ENCODE measurements around the gene MRNIP. TPM values are rescaled to one million over a fixed set of nuclear protein-coding genes. Genes with fewer than 3 reads are reported as not detected.

The MRNIP gene
- polyA plus RNA-seq, 1 donor (not counting 4 experiments of a cell fraction or from before 2014, with no cell fraction given), result 14.9 TPM

DNA sequence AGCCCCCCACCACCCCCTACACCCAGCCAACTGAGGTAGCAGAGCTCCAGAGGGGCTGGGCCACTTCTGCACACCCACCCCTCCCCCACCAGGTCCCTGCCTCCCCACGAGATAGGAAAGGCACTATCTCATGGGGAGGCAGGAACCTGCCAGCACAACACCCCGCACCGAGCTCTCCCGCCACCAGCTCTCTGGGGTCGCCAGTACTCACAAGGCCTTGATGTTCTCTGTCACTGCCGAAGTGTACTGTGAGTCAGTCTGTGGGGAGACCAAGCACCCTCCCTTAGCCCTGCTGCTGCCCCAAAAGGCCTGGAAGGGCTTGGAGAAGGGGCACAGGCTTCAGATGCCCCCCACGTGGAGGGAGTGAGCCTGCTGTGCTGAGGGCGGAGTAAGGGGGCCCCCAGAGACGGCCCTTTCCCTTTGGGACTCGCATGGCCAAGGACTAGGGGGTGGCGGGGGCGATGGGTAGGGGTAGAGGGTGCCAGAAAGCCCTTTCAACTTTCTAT is 57.9 kb downstream of the MRNIP start:
- Histone ChIP-seq H2AFZ (ENCODE audit: control insufficient read depth, low read length) (no peak overlapping the region), H3K9me1 (ENCODE audit: control insufficient read depth, extremely low read depth, insufficient read depth, low read length) (no peaks in the 10 kb centered on the region), H3K27ac (ENCODE audit: control insufficient read depth, insufficient read depth, low read length) (no peak overlapping the region), H4K20me1 (ENCODE audit: control insufficient read depth, extremely low read depth, insufficient read depth, low read length) (peaks cover 6% of the 10 kb centered on the region), H3K79me2 (ENCODE audit: control insufficient read depth, insufficient read depth, low read length) (peaks cover 28% of the 10 kb centered on the region), H3K4me3 (ENCODE audit: control insufficient read depth in 2 of 3, extremely low read depth in 1 of 3, insufficient read depth in 2 of 3, low read depth in 1 of 3, low read length in 3 of 3) (no peak overlapping the region), H3K36me3 (ENCODE audit: control insufficient read depth in 2 of 2, extremely low read depth in 1 of 2, insufficient read depth in 2 of 2, low read length in 2 of 2) (peaks cover 25 to 36% of the 10 kb centered on the region in 2 experiments), H3K27me3 (ENCODE audit: control insufficient read depth, extremely low read depth, insufficient read depth, low read length) (no peaks in the 10 kb centered on the region), H3K9ac (ENCODE audit: control insufficient read depth, extremely low read depth, insufficient read depth, low read length) (no peak overlapping the region), H3K9me3 (ENCODE audit: control insufficient read depth, low read depth, low read length) (no peaks in the 10 kb centered on the region), H3K4me2 (ENCODE audit: control insufficient read depth, extremely low read depth, insufficient read depth, low read depth, low read length) (no peak overlapping the region), H3K4me1 (ENCODE audit: control insufficient read depth, extremely low read depth, insufficient read depth, low read length) (peaks cover 20% of the 10 kb centered on the region)
- DNase-seq (ENCODE audit: low read depth, low spot score) (no peak), FAIRE-seq (no peak)
- dilution Hi-C loops (cut with MboI; ENCODE audit: extremely low pct_ligation_motif_present, low sequenced_read_pairs), result no loop called here
- no peak for TF ChIP-seq EZH2 (IDR thresholded peaks at IDR 0.05; ENCODE audit: low read length)
- TF ChIP-seq, protein P1, sequence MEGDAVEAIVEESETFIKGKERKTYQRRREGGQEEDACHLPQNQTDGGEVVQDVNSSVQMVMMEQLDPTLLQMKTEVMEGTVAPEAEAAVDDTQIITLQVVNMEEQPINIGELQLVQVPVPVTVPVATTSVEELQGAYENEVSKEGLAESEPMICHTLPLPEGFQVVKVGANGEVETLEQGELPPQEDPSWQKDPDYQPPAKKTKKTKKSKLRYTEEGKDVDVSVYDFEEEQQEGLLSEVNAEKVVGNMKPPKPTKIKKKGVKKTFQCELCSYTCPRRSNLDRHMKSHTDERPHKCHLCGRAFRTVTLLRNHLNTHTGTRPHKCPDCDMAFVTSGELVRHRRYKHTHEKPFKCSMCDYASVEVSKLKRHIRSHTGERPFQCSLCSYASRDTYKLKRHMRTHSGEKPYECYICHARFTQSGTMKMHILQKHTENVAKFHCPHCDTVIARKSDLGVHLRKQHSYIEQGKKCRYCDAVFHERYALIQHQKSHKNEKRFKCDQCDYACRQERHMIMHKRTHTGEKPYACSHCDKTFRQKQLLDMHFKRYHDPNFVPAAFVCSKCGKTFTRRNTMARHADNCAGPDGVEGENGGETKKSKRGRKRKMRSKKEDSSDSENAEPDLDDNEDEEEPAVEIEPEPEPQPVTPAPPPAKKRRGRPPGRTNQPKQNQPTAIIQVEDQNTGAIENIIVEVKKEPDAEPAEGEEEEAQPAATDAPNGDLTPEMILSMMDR (optimal IDR thresholded peaks at IDR 0.05 in 1 of 3, IDR thresholded peaks at IDR 0.05 in 1 of 3, conservative IDR thresholded peaks at IDR 0.05 in 1 of 3; ENCODE audit: extremely low read depth in 1 of 3, insufficient read depth in 2 of 3, low read length in 3 of 3), result no peak

DNA sequence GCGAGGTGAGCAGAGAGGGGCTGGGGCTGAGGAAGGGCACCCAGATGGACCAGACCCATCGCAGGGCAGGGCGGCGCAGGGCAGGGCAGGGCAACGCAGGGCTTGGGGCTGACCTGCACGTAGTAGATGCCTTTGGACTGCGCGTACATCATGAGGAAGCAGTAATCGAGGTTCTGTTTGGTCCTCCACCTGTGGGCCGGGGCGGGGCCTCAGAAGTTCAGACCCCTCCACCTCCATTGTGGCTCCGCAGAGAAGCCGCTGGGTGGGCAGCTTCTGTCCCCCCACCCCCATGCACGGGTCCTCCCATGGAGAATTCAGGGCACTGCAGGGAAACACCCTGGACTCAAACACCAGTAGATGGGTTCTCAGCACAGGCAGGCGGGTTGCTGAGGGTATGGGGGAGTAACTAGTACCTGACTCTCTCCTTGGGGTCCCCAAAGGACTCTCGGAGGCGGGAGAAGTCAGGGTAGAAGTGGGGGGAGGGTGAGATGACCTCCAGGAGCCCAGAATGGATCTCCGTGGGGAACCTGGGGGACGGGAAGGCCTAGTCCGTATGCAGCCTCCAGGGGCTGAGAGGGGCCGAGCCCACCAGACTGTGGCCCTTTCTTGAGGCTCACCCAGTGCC is 58.4 kb downstream of the MRNIP start:
- H3K9me1 ChIP-seq (ENCODE audit: control insufficient read depth, extremely low read depth, insufficient read depth, low read length), result no peaks in the 10 kb centered on the region
- H3K9ac ChIP-seq (ENCODE audit: control insufficient read depth, extremely low read depth, insufficient read depth, low read length), result no peak overlapping the region
- no peak overlapping the region for H3K4me3 ChIP-seq (ENCODE audit: control insufficient read depth in 2 of 3, extremely low read depth in 1 of 3, insufficient read depth in 2 of 3, low read depth in 1 of 3, low read length in 3 of 3)
- dilution Hi-C loops (cut with MboI; ENCODE audit: extremely low pct_ligation_motif_present, low sequenced_read_pairs), result no loop called here
- H2AFZ ChIP-seq (ENCODE audit: control insufficient read depth, low read length), result no peak overlapping the region
- no peak overlapping the region for H3K27ac ChIP-seq (ENCODE audit: control insufficient read depth, insufficient read depth, low read length)
- no peak overlapping the region for H3K4me2 ChIP-seq (ENCODE audit: control insufficient read depth, extremely low read depth, insufficient read depth, low read depth, low read length)
- FAIRE-seq, result no peak
- peaks cover 6% of the 10 kb centered on the region for H4K20me1 ChIP-seq (ENCODE audit: control insufficient read depth, extremely low read depth, insufficient read depth, low read length)
- TF ChIP-seq EZH2 (IDR thresholded peaks at IDR 0.05; ENCODE audit: low read length), result no peak
- TF ChIP-seq, protein P1 (optimal IDR thresholded peaks at IDR 0.05 in 1 of 3, IDR thresholded peaks at IDR 0.05 in 1 of 3, conservative IDR thresholded peaks at IDR 0.05 in 1 of 3; ENCODE audit: extremely low read depth in 1 of 3, insufficient read depth in 2 of 3, low read length in 3 of 3), result no peak
- DNase-seq (ENCODE audit: low read depth, low spot score), result no peak
- peaks cover 22% of the 10 kb centered on the region for H3K79me2 ChIP-seq (ENCODE audit: control insufficient read depth, insufficient read depth, low read length)
- peaks cover 26% of the 10 kb centered on the region for H3K4me1 ChIP-seq (ENCODE audit: control insufficient read depth, extremely low read depth, insufficient read depth, low read length)
- H3K27me3 ChIP-seq (ENCODE audit: control insufficient read depth, extremely low read depth, insufficient read depth, low read length), result no peaks in the 10 kb centered on the region
- peaks cover 25 to 36% of the 10 kb centered on the region in 2 experiments for H3K36me3 ChIP-seq (ENCODE audit: control insufficient read depth in 2 of 2, extremely low read depth in 1 of 2, insufficient read depth in 2 of 2, low read length in 2 of 2)
- no peaks in the 10 kb centered on the region for H3K9me3 ChIP-seq (ENCODE audit: control insufficient read depth, low read depth, low read length)
